Activated CD4-positive, alpha-beta T cell treated with anti-CD3 and anti-CD28 coated beads for 4 hours (primary cell): ENCODE data around the gene NDUFA3.

Source experiments
- DNase-seq, 2 donors: peaks; one replicate each; pipeline ENCODE4 v3.0.0-alpha.2; 2020

NDUFA3 gene

GRCh38 chr19:54108496-54108895 is 5.8 kb downstream of the NDUFA3 start:
- DNase-seq = no peak

- no peak for DNase-seq
Observed at GRCh38 chr19:54109651-54110050, 7.0 kb downstream of the NDUFA3 start.

GRCh38 chr19:54114340-54115108 is 11.9 kb downstream of the NDUFA3 start:
- DNase-seq = peak; percentile 23 to 31

GRCh38 chr19:54115109-54116063 is 12.7 kb downstream of the NDUFA3 start, which contains the start of the genes PRPF31 and TFPT:
TSS of gene PRPF31 (plus strand) at chr19:54115754. CDS start at chr19:54118279, 2,525 bp downstream.
TSS of gene TFPT (minus strand) at chr19:54115657. CDS start at chr19:54115269, 388 bp downstream.
- peak; percentile 95 to 98 for DNase-seq

- DNase-seq = no peak
Observed at GRCh38 chr19:54121259-54121658, 18.6 kb downstream of the NDUFA3 start.

GRCh38 chr19:54123682-54124081 is 21.0 kb downstream of the NDUFA3 start:
- DNase-seq = no peak

GRCh38 chr19:54124393-54124792 is 21.7 kb downstream of the NDUFA3 start:
- DNase-seq = no peak

- DNase-seq = no peak
Observed at GRCh38 chr19:54125713-54126112, 23.1 kb downstream of the NDUFA3 start.

GRCh38 chr19:54127688-54128440 is 25.2 kb downstream of the NDUFA3 start:
- DNase-seq = no peak

- no peak for DNase-seq
Observed at GRCh38 chr19:54128441-54128725, 25.7 kb downstream of the NDUFA3 start.

GRCh38 chr19:54128796-54129616 is 26.4 kb downstream of the NDUFA3 start:
- no peak for DNase-seq

- no peak for DNase-seq
Observed at GRCh38 chr19:54129617-54129996, 27.0 kb downstream of the NDUFA3 start.

- DNase-seq = no peak
Observed at GRCh38 chr19:54133312-54133956, 30.8 kb downstream of the NDUFA3 start.

GRCh38 chr19:54133957-54134590 is 31.4 kb downstream of the NDUFA3 start:
- DNase-seq = no peak

GRCh38 chr19:54136086-54136863 is 33.6 kb downstream of the NDUFA3 start:
- no peak for DNase-seq

GRCh38 chr19:54136864-54137698 is 34.4 kb downstream of the NDUFA3 start:
- DNase-seq = peak; percentile 98 to 99

- no peak for DNase-seq
Observed at GRCh38 chr19:54137699-54138488, 35.2 kb downstream of the NDUFA3 start, which contains the start of gene CNOT3. TSS of gene CNOT3 (plus strand) at chr19:54137762. CDS start at chr19:54142979, 5,217 bp downstream.
